Retinal pigment epithelial cell (primary cell): ENCODE data around the gene CBX6.

ENCODE experiments used
- DNase-seq: peaks from one replicate; pipeline ENCODE4 v3.0.0-alpha.2; 2010; ENCODE audit warnings: low read depth
- H3K4me3 ChIP-seq: 2 replicates; pipeline ENCODE4 v1.5.1; 2011; ENCODE audit warnings: mild to moderate bottlenecking, low read length, control low read depth, moderate library complexity
- CTCF ChIP-seq: conservative IDR thresholded peaks from 2 replicates; pipeline ENCODE4 v1.5.1; 2011; ENCODE audit warnings: low read depth, low read length, control low read depth, inconsistent platforms

CBX6 gene

GRCh38 chr22:38817196-38817595, 54.8 kb downstream of the CBX6 start:
- no peak overlapping the region for H3K4me3 ChIP-seq
- no peak for DNase-seq
- TF ChIP-seq CTCF = no peak

GRCh38 chr22:38815842-38816241, 56.2 kb downstream of the CBX6 start:
- no peak overlapping the region for H3K4me3 ChIP-seq
- DNase-seq = no peak
- TF ChIP-seq CTCF = no peak
